SK-N-SH treated with all-trans-retinoic acid at 6 μM for 48 hours (cell line): ENCODE measurements around the gene ERMARD.

Experiments used
- ATAC-seq: fragments of 200-7000 bp; cut with Tn5 transposase; 3 replicates; pipeline ENCODE4 v1.9.1; 2020; ENCODE audit warnings: mild to moderate bottlenecking, moderate library complexity
- ARNTL ChIP-seq: fragments of 450-650 bp; formaldehyde crosslinking; IDR thresholded peaks from 2 replicates; pipeline ENCODE4 v1.5.0; 2020; ENCODE audit warnings: low read depth, mild to moderate bottlenecking, moderate library complexity, borderline replicate concordance
- BACH2 ChIP-seq: fragments of 250-450 bp; sonication (Bioruptor Pico); IDR thresholded peaks from 2 replicates; pipeline ENCODE4 v1.9.0; 2021; ENCODE audit warnings: mild to moderate bottlenecking, borderline replicate concordance
- CSDC2 ChIP-seq: fragments of 250-450 bp; sonication (Bioruptor Pico); IDR thresholded peaks from 2 replicates; pipeline ENCODE4 v1.5.0; 2020; ENCODE audit warnings: mild to moderate bottlenecking, moderate library complexity
- ESRRG ChIP-seq: fragments of 250-450 bp; sonication (Bioruptor Pico); IDR thresholded peaks from 2 replicates; pipeline ENCODE4 v1.6.1; 2021; ENCODE audit warnings: mild to moderate bottlenecking
- GLIS3 ChIP-seq: fragments of 250-450 bp; sonication (Bioruptor Pico); IDR thresholded peaks from 2 replicates; pipeline ENCODE4 v1.5.0; 2020; ENCODE audit warnings: mild to moderate bottlenecking, moderate library complexity
- ISL1 ChIP-seq: fragments of 250-450 bp; sonication (Bioruptor Pico); IDR thresholded peaks from 2 replicates; pipeline ENCODE4 v2.1.2; 2022; ENCODE audit warnings: mild to moderate bottlenecking, moderate library complexity
- OSR1 ChIP-seq: fragments of 250-450 bp; sonication (Bioruptor Pico); IDR thresholded peaks from 2 replicates; pipeline ENCODE4 v1.8.0; 2022; ENCODE audit warnings: moderate library complexity, mild to moderate bottlenecking, inconsistent platforms
- PATZ1 ChIP-seq: fragments of 250-450 bp; sonication (Bioruptor Pico); IDR thresholded peaks from 2 replicates; pipeline ENCODE4 v1.8.0; 2020; ENCODE audit warnings: mild to moderate bottlenecking, moderate library complexity, borderline replicate concordance
- PPARA ChIP-seq: fragments of 250-450 bp; sonication (Bioruptor Pico); IDR thresholded peaks from 2 replicates; pipeline ENCODE4 v1.5.0; 2020; ENCODE audit warnings: mild to moderate bottlenecking, borderline replicate concordance
- RARB ChIP-seq: fragments of 250-450 bp; sonication (Bioruptor Pico); IDR thresholded peaks from 2 replicates; pipeline ENCODE4 v1.8.0; 2021; ENCODE audit warnings: mild to moderate bottlenecking, moderate library complexity
- SNAI2 ChIP-seq: fragments of 250-450 bp; sonication (Bioruptor Pico); IDR thresholded peaks from 2 replicates; pipeline ENCODE4 v1.5.0; 2020; ENCODE audit warnings: mild to moderate bottlenecking, moderate library complexity
- TCF4 ChIP-seq: fragments of 250-450 bp; sonication (Bioruptor Pico); IDR thresholded peaks from 2 replicates; pipeline ENCODE4 v1.8.0; 2021; ENCODE audit warnings: mild to moderate bottlenecking, moderate library complexity, borderline replicate concordance
- TOX ChIP-seq: fragments of 250-450 bp; sonication (Bioruptor Pico); IDR thresholded peaks from 2 replicates; pipeline ENCODE4 v1.8.0; 2021; ENCODE audit warnings: mild to moderate bottlenecking, moderate library complexity, borderline replicate concordance
- ZC3H10 ChIP-seq: fragments of 250-450 bp; sonication (Bioruptor Pico); IDR thresholded peaks from 2 replicates; pipeline ENCODE4 v1.5.1; 2021; ENCODE audit warnings: mild to moderate bottlenecking, moderate library complexity
- ZFP30 ChIP-seq: fragments of 450-650 bp; formaldehyde crosslinking; IDR thresholded peaks from 2 replicates; pipeline ENCODE4 v1.5.0; 2022; ENCODE audit warnings: mild to moderate bottlenecking, moderate library complexity
- ZNF565 ChIP-seq: fragments of 450-650 bp; formaldehyde crosslinking; conservative IDR thresholded peaks from 2 replicates; pipeline ENCODE4 v1.5.0; 2020; ENCODE audit warnings: low read depth, mild to moderate bottlenecking, moderate library complexity
- ZNF70 ChIP-seq: fragments of 450-650 bp; formaldehyde crosslinking; IDR thresholded peaks from 2 replicates; pipeline ENCODE4 v1.5.0; 2020; ENCODE audit warnings: mild to moderate bottlenecking, moderate library complexity
- ZNF8 ChIP-seq: fragments of 450-650 bp; formaldehyde crosslinking; IDR thresholded peaks from 2 replicates; pipeline ENCODE4 v1.5.0; 2020; ENCODE audit warnings: mild to moderate bottlenecking, moderate library complexity
- TF ChIP-seq, protein P1 (sequence below): fragments of 250-450 bp; sonication (Bioruptor Pico); IDR thresholded peaks from 2 replicates; pipeline ENCODE4 v1.5.1; 2020; ENCODE audit warnings: low read depth, mild to moderate bottlenecking, moderate library complexity
- TF ChIP-seq, protein P2 (sequence below): fragments of 250-450 bp; sonication (Bioruptor Pico); IDR thresholded peaks from 2 replicates; pipeline ENCODE4 v1.5.1; 2021; ENCODE audit warnings: mild to moderate bottlenecking, moderate library complexity
- TF ChIP-seq, protein P3 (sequence below): fragments of 250-450 bp; sonication (Bioruptor Pico); IDR thresholded peaks from 2 replicates; pipeline ENCODE4 v1.8.0; 2021; ENCODE audit warnings: low read depth, mild to moderate bottlenecking, moderate library complexity, borderline replicate concordance

Gene ERMARD

DNA sequence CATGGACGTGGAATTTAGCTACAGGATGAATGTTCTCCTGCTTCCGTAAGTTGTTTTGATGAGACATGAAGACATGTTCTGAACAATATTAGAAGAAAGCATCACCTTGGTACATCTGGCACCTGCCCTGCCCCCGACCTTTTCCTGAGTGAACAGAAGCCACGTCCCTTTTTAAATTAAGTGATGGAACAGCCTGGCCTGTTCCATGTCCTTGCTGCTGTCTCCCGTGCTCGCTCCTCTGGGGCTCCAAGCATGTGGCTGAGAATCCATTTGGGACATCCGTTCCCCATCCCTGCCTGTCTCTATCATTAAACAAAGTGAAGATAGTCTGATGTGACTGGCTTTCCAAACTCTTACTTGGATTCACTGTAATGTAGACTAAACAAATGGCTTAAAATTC lies 36.4 kb downstream of the ERMARD start (continued):
- TF ChIP-seq PATZ1, result no peak

GRCh38 chr6:169788809-169789145 lies 37.4 kb downstream of the ERMARD start:
- no peak for ATAC-seq
- TF ChIP-seq ARNTL (CRISPR knock-in tag) (no peak), TCF4 (CRISPR knock-in tag) (no peak), BACH2 (CRISPR knock-in tag) (no peak), OSR1 (CRISPR knock-in tag) (no peak), ZNF565 (CRISPR knock-in tag) (no peak), SNAI2 (no peak), CSDC2 (no peak), ZNF70 (no peak), RARB (CRISPR knock-in tag) (no peak), ISL1 (CRISPR knock-in tag) (no peak), ESRRG (CRISPR knock-in tag) (no peak), PATZ1 (no peak), ZFP30 (no peak), PPARA (CRISPR knock-in tag) (no peak)
- TF ChIP-seq, protein P1, sequence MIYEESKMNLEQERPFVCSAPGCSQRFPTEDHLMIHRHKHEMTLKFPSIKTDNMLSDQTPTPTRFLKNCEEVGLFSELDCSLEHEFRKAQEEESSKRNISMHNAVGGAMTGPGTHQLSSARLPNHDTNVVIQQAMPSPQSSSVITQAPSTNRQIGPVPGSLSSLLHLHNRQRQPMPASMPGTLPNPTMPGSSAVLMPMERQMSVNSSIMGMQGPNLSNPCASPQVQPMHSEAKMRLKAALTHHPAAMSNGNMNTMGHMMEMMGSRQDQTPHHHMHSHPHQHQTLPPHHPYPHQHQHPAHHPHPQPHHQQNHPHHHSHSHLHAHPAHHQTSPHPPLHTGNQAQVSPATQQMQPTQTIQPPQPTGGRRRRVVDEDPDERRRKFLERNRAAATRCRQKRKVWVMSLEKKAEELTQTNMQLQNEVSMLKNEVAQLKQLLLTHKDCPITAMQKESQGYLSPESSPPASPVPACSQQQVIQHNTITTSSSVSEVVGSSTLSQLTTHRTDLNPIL (CRISPR knock-in tag), result no peak
- TF ChIP-seq, protein P2, sequence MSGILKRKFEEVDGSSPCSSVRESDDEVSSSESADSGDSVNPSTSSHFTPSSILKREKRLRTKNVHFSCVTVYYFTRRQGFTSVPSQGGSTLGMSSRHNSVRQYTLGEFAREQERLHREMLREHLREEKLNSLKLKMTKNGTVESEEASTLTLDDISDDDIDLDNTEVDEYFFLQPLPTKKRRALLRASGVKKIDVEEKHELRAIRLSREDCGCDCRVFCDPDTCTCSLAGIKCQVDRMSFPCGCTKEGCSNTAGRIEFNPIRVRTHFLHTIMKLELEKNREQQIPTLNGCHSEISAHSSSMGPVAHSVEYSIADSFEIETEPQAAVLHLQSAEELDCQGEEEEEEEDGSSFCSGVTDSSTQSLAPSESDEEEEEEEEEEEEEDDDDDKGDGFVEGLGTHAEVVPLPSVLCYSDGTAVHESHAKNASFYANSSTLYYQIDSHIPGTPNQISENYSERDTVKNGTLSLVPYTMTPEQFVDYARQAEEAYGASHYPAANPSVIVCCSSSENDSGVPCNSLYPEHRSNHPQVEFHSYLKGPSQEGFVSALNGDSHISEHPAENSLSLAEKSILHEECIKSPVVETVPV (CRISPR knock-in tag), result no peak
- TF ChIP-seq, protein P3, sequence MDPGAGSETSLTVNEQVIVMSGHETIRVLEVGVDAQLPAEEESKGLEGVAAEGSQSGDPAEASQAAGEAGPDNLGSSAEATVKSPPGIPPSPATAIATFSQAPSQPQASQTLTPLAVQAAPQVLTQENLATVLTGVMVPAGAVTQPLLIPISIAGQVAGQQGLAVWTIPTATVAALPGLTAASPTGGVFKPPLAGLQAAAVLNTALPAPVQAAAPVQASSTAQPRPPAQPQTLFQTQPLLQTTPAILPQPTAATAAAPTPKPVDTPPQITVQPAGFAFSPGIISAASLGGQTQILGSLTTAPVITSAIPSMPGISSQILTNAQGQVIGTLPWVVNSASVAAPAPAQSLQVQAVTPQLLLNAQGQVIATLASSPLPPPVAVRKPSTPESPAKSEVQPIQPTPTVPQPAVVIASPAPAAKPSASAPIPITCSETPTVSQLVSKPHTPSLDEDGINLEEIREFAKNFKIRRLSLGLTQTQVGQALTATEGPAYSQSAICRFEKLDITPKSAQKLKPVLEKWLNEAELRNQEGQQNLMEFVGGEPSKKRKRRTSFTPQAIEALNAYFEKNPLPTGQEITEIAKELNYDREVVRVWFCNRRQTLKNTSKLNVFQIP (CRISPR knock-in tag), result no peak

GRCh38 chr6:169789146-169789943 lies 37.9 kb downstream of the ERMARD start:
- ATAC-seq, result no peak
- TF ChIP-seq PPARA (CRISPR knock-in tag), result no peak
- TF ChIP-seq PATZ1, result no peak
- TF ChIP-seq GLIS3 (CRISPR knock-in tag), result no peak
- TF ChIP-seq ARNTL (CRISPR knock-in tag), result no peak
- TF ChIP-seq, protein P3 (CRISPR knock-in tag), result no peak
- TF ChIP-seq BACH2 (CRISPR knock-in tag), result no peak
- TF ChIP-seq ZNF8 (CRISPR knock-in tag), result no peak
- no peak for TF ChIP-seq ZC3H10 (CRISPR knock-in tag)
- no peak for TF ChIP-seq TCF4 (CRISPR knock-in tag)
- TF ChIP-seq ZFP30, result no peak
- TF ChIP-seq ESRRG (CRISPR knock-in tag), result no peak
- no peak for TF ChIP-seq SNAI2
- no peak for TF ChIP-seq ZNF70
- no peak for TF ChIP-seq OSR1 (CRISPR knock-in tag)
- no peak for TF ChIP-seq ZNF565 (CRISPR knock-in tag)
- TF ChIP-seq RARB (CRISPR knock-in tag), result no peak
- TF ChIP-seq ISL1 (CRISPR knock-in tag), result no peak
- TF ChIP-seq TOX (CRISPR knock-in tag), result no peak
